ENCODE measurements around the gene PREX1. TPM values are rescaled to one million over a fixed set of nuclear protein-coding genes. Genes with fewer than 3 reads are reported as not detected.

The PREX1 gene
- total and polyA plus RNA-seq, 2 experiments from 2014 or later: 2.4 to 10.3 TPM

- TF ChIP-seq CTCF (conservative IDR thresholded peaks at IDR 0.05; ENCODE audit: low read depth in 2 of 2) (no peak), EZH2phosphoT487 (IDR thresholded peaks at IDR 0.05; ENCODE audit: unreplicated experiment) (no peak), ZNF331 (CRISPR knock-in tag; IDR thresholded peaks at IDR 0.05; ENCODE audit: low read depth) (no peak), REST (IDR thresholded peaks at IDR 0.05; ENCODE audit: unreplicated experiment) (no peak), ZNF114 (CRISPR knock-in tag; IDR thresholded peaks at IDR 0.05) (no peak)
Measured at GRCh38 chr20:48661575-48662455, 166.0 kb downstream of the PREX1 start (continued).

GRCh38 chr20:48660788-48661187, 167.0 kb downstream of the PREX1 start:
- Histone ChIP-seq H3K4me3 (no peak overlapping the region), H3K79me2 (replicated peaks; ENCODE audit: insufficient read depth) (no peaks in the 10 kb centered on the region), H3K4me1 (ENCODE audit: insufficient read depth) (no peaks in the 10 kb centered on the region), H4K20me1 (replicated peaks; ENCODE audit: insufficient read depth) (no peaks in the 10 kb centered on the region), H2AFZ (no peak overlapping the region), H3K4me2 (no peak overlapping the region), H3K36me3 (ENCODE audit: insufficient read depth) (0 out of 2 replicates have a peak, but pooled peaks cover 3% of the 10 kb centered on the region), H3K27me3 (ENCODE audit: insufficient read depth) (no peaks in the 10 kb centered on the region), H3K9me2 (ENCODE audit: insufficient read depth) (no peaks in the 10 kb centered on the region), H3K27ac (ENCODE audit: low read depth) (no peak overlapping the region), H3F3A (replicated peaks; ENCODE audit: low read depth) (no peaks in the 10 kb centered on the region)
- peaks cover 24% of the 10 kb centered on the region; the same call in 2 of the 3 replicates for H3K36me3 Mint-ChIP-seq (ENCODE audit: low read depth)
- H3K4me3 Mint-ChIP-seq: no peak overlapping the region
- peaks cover 14% of the 10 kb centered on the region for H3K9me3 Mint-ChIP-seq
- DNase-seq (ENCODE audit: low spot score) (no peak), ATAC-seq (no peak)
- no peak overlapping the region for H3K27ac Mint-ChIP-seq
- H3K4me1 Mint-ChIP-seq: peaks cover 2% of the 10 kb centered on the region; the same call in 2 of the 3 replicates
- H3K27me3 Mint-ChIP-seq (ENCODE audit: insufficient read depth, low read depth, poor library complexity): peaks cover 15% of the 10 kb centered on the region
- TF ChIP-seq ZNF114 (CRISPR knock-in tag; IDR thresholded peaks at IDR 0.05) (no peak), CREB1 (CRISPR knock-in tag; IDR thresholded peaks at IDR 0.05; ENCODE audit: low read depth) (no peak), EZH2 (IDR thresholded peaks at IDR 0.05; ENCODE audit: low read depth, unreplicated experiment) (no peak), POLR2AphosphoS5 (IDR thresholded peaks at IDR 0.05; ENCODE audit: low read depth) (no peak), JUNB (IDR thresholded peaks at IDR 0.05; ENCODE audit: unreplicated experiment) (no peak), ZNF462 (CRISPR knock-in tag; IDR thresholded peaks at IDR 0.05) (no peak), EZH2phosphoT487 (IDR thresholded peaks at IDR 0.05; ENCODE audit: unreplicated experiment) (no peak), STAT1 (IDR thresholded peaks at IDR 0.05; ENCODE audit: unreplicated experiment) (no peak)
